SK-N-SH (cell line): ENCODE measurements around the gene TEKT5.

Source experiments
- EP300 ChIP-seq, 2 experiments: IDR thresholded peaks; 2 replicates each; pipeline versions ENCODE4 v1.4.0 to v1.6.1; 2012; ENCODE audit warnings: borderline replicate concordance in 1 of 2, low read depth in 1 of 2, low read length in 1 of 2
- FOXM1 ChIP-seq: IDR thresholded peaks from 2 replicates; pipeline ENCODE4 v1.4.0; 2012; ENCODE audit warnings: low read depth, mild to moderate bottlenecking
- GABPA ChIP-seq: IDR thresholded peaks from 2 replicates; pipeline ENCODE4 v1.4.0; 2012; ENCODE audit warnings: low read depth, mild to moderate bottlenecking
- JUND ChIP-seq: IDR thresholded peaks from 2 replicates; pipeline ENCODE4 v1.4.0; 2012
- POLR2AphosphoS5 ChIP-seq: IDR thresholded peaks from 2 replicates; pipeline ENCODE4 v1.6.1; 2012; ENCODE audit warnings: low read depth, low read length
- SMC3 ChIP-seq: IDR thresholded peaks from 2 replicates; pipeline ENCODE4 v1.6.1; 2012; ENCODE audit warnings: low read depth, low read length, improper control_type of control experiment
- TF ChIP-seq, protein P1 (sequence below): fragments of 200-600 bp; sonication (generic); IDR thresholded peaks from 2 replicates; pipeline ENCODE4 v1.6.1; 2017; ENCODE audit warnings: antibody characterized with exemption, mild to moderate bottlenecking, moderate library complexity

DNA sequence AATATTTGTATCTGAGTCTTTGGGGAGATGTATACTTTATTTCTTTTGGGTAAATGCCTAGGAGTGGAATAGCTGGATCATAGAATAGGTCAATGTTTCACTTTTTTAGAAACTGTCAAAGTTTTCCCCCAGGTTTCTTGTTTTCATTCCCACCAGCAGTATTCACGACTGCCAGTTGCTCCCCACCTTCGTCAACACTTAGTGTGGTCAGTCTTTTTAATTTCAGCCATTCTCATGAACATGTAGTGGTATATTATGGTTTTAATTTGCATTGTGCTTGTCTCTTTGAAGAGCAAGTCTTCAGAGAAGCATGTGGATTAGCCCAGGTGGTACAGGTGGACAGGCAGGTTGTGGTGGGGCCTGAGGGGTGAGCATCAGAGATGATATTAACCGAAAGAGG lies 53.8 kb downstream of the TEKT5 start:
- TF ChIP-seq EP300 (IDR thresholded peaks at IDR 0.05; ENCODE audit: borderline replicate concordance in 1 of 2, low read depth in 1 of 2, low read length in 1 of 2) = no peak
- TF ChIP-seq, protein P1, sequence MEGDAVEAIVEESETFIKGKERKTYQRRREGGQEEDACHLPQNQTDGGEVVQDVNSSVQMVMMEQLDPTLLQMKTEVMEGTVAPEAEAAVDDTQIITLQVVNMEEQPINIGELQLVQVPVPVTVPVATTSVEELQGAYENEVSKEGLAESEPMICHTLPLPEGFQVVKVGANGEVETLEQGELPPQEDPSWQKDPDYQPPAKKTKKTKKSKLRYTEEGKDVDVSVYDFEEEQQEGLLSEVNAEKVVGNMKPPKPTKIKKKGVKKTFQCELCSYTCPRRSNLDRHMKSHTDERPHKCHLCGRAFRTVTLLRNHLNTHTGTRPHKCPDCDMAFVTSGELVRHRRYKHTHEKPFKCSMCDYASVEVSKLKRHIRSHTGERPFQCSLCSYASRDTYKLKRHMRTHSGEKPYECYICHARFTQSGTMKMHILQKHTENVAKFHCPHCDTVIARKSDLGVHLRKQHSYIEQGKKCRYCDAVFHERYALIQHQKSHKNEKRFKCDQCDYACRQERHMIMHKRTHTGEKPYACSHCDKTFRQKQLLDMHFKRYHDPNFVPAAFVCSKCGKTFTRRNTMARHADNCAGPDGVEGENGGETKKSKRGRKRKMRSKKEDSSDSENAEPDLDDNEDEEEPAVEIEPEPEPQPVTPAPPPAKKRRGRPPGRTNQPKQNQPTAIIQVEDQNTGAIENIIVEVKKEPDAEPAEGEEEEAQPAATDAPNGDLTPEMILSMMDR = no peak
- TF ChIP-seq FOXM1 = no peak
- no peak for TF ChIP-seq SMC3
- no peak for TF ChIP-seq GABPA
- no peak for TF ChIP-seq POLR2AphosphoS5
- no peak for TF ChIP-seq JUND
